HCT116 (cell line): ENCODE results near the gene MFRP. TPM values are rescaled to one million over a fixed set of nuclear protein-coding genes. Genes with fewer than 3 reads are reported as not detected.

Experiments
- ATAC-seq: fragments of 200-7000 bp; cut with Tn5 transposase; 2 replicates; pipeline ENCODE4 v1.9.1; 2020; ENCODE audit warnings: mild to moderate bottlenecking, moderate library complexity
- BruUV-seq: library from RNA; stranded (reverse); fragments of 400-500 nt; replicated peaks from 2 replicates; lab custom pipeline; 2021; lab: Mats Ljungman, UMichigan
- CTCF ChIA-PET: fragments of 300-600 bp; sonication (Branson Sonifier 250); formaldehyde crosslinking; loops from one replicate; lab custom pipeline; 2021; ENCODE audit warnings: antibody characterized with exemption; lab: Charles Lee
- POLR2A ChIA-PET: fragments of 300-600, 350-600 bp; sonication (Branson Sonifier 250); formaldehyde crosslinking; loops from one replicate; lab custom pipeline; 2021; ENCODE audit warnings: antibody characterized with exemption; lab: Charles Lee
- RAD21 ChIA-PET, 2 experiments: fragments of 300-600 bp; sonication (Branson Sonifier 250); formaldehyde crosslinking; loops; one replicate each; lab custom pipeline; 2023; ENCODE audit warnings: low total read pairs in 2 of 2; ENCODE audit not compliant: uncharacterized antibody in 2 of 2, unreplicated experiment in 2 of 2, low non-redundant PET in 1 of 2; lab: Charles Lee
- DNase-seq: peaks from one replicate; pipeline ENCODE4 v3.0.0-alpha.2; 2010; ENCODE audit warnings: low read depth, low spot score
- H2AFZ ChIP-seq: fragments of 200-600 bp; shearing (Covaris generic), sonication (generic); 2 replicates; pipeline ENCODE4 v1.6.1; 2017; ENCODE audit warnings: low read depth, mixed run types, mixed read lengths, antibody characterized with exemption, low read length; ENCODE audit not compliant: poor library complexity, severe bottlenecking
- H3K27ac ChIP-seq: 2 replicates; pipeline ENCODE4 v1.5.1; 2012; ENCODE audit warnings: low read depth, low read length
- H3K27me3 ChIP-seq: fragments of 200-600 bp; sonication (generic); 2 replicates; pipeline ENCODE4 v1.6.1; 2016; ENCODE audit warnings: mixed run types, low read length, mixed read lengths; ENCODE audit not compliant: insufficient read depth
- H3K36me3 ChIP-seq, 2 experiments: fragments of 200-500 bp in 1 of 2; fragments of 200-600 bp in 1 of 2; sonication (Bioruptor generic) in 1 of 2; sonication (generic) in 1 of 2; 2 replicates each; pipeline versions ENCODE4 v1.5.1 to v1.6.1; 2014 to 2016; ENCODE audit warnings: low read length in 2 of 2, inconsistent platforms in 1 of 2, mixed read lengths in 1 of 2, mixed run types in 1 of 2; ENCODE audit not compliant: insufficient read depth in 2 of 2, control insufficient read depth in 1 of 2
- H3K4me1 ChIP-seq, 2 experiments: fragments of 200-600 bp in 1 of 2; sonication (generic) in 1 of 2; 2 replicates each; pipeline versions ENCODE4 v1.5.1 to v1.6.1; 2012 to 2017; ENCODE audit warnings: low read length in 2 of 2, inconsistent platforms in 1 of 2, mild to moderate bottlenecking in 1 of 2, mixed read lengths in 1 of 2, mixed run types in 1 of 2, moderate library complexity in 1 of 2; ENCODE audit not compliant: insufficient read depth in 2 of 2, control insufficient read depth in 1 of 2
- H3K4me2 ChIP-seq: fragments of 200-600 bp; sonication (generic); 2 replicates; pipeline ENCODE4 v1.6.1; 2017; ENCODE audit warnings: mixed run types, low read length, mixed read lengths
- H3K4me3 ChIP-seq, 2 experiments: fragments of 200-600 bp in 1 of 2; sonication (generic) in 1 of 2; replicated peaks in 1 of 2; 2 replicates each; pipeline ENCODE4 v1.5.1; 2011 to 2016; ENCODE audit warnings: low read length in 2 of 2, control low read depth in 1 of 2, low read depth in 1 of 2, mild to moderate bottlenecking in 1 of 2, mixed read lengths in 1 of 2, mixed run types in 1 of 2
- H3K79me2 ChIP-seq: fragments of 200-600 bp; sonication (generic); 2 replicates; pipeline ENCODE4 v1.6.1; 2017; ENCODE audit warnings: mild to moderate bottlenecking, mixed run types, low read length, moderate library complexity, mixed read lengths; ENCODE audit not compliant: insufficient read depth
- H3K9ac ChIP-seq: fragments of 200-600 bp; sonication (generic); 2 replicates; pipeline ENCODE4 v1.6.1; 2016; ENCODE audit warnings: low read length, mixed read lengths
- H3K9me2 ChIP-seq: fragments of 200-600 bp; sonication (generic), shearing (Covaris generic); 2 replicates; pipeline ENCODE4 v1.6.1; 2017; ENCODE audit warnings: mixed run types, mild to moderate bottlenecking, moderate library complexity; ENCODE audit not compliant: insufficient read depth
- H3K9me3 ChIP-seq, 2 experiments: fragments of 200-500 bp in 1 of 2; fragments of 200-600 bp in 1 of 2; sonication (Bioruptor generic) in 1 of 2; sonication (generic) in 1 of 2; 2 replicates each; pipeline ENCODE4 v1.6.1; 2014 to 2017; ENCODE audit warnings: low read length in 2 of 2, mixed read lengths in 2 of 2, inconsistent platforms in 1 of 2, low read depth in 1 of 2, mild to moderate bottlenecking in 1 of 2, mixed run types in 1 of 2, moderate library complexity in 1 of 2; ENCODE audit not compliant: control insufficient read depth in 1 of 2, insufficient read depth in 1 of 2
- H4K20me1 ChIP-seq: fragments of 200-600 bp; sonication (generic), shearing (Covaris generic); 2 replicates; pipeline ENCODE4 v1.6.1; 2017; ENCODE audit warnings: mixed run types, mild to moderate bottlenecking, moderate library complexity; ENCODE audit not compliant: insufficient read depth
- CBX3 ChIP-seq: IDR thresholded peaks from 2 replicates; pipeline ENCODE4 v1.6.1; 2012; ENCODE audit warnings: low read depth
- ELF1 ChIP-seq: IDR thresholded peaks from 2 replicates; pipeline ENCODE4 v1.6.1; 2012; ENCODE audit warnings: low read depth, borderline replicate concordance
- intact Hi-C: fragments of 100-400 bp; cut with micrococcal nuclease; formaldehyde crosslinking; loops from 2 replicates; pipeline ENCODE4 v1.10.0; 2022
- total RNA-seq: library from RNA; stranded (reverse); gene quantifications from one replicate; pipeline ENCODE4 v1.2.1, GENCODE V29; 2021; ENCODE audit not compliant: unreplicated experiment
- TF ChIP-seq, protein P1 (sequence below), 3 experiments: fragments of 200-600 bp in 1 of 3; sonication (generic) in 1 of 3; IDR thresholded peaks in 2 of 3; conservative IDR thresholded peaks in 1 of 3; 2 replicates each; pipeline ENCODE4 v1.5.1; 2012 to 2017; ENCODE audit warnings: low read depth in 2 of 3, low read length in 2 of 3, antibody characterized with exemption in 1 of 3, borderline replicate concordance in 1 of 3, control low read depth in 1 of 3, mild to moderate bottlenecking in 1 of 3, mixed read lengths in 1 of 3, mixed run types in 1 of 3, moderate library complexity in 1 of 3; ENCODE audit not compliant: insufficient read depth in 1 of 3

MFRP gene
- total RNA-seq, 1 experiment from 2014 or later: not detected

DNA sequence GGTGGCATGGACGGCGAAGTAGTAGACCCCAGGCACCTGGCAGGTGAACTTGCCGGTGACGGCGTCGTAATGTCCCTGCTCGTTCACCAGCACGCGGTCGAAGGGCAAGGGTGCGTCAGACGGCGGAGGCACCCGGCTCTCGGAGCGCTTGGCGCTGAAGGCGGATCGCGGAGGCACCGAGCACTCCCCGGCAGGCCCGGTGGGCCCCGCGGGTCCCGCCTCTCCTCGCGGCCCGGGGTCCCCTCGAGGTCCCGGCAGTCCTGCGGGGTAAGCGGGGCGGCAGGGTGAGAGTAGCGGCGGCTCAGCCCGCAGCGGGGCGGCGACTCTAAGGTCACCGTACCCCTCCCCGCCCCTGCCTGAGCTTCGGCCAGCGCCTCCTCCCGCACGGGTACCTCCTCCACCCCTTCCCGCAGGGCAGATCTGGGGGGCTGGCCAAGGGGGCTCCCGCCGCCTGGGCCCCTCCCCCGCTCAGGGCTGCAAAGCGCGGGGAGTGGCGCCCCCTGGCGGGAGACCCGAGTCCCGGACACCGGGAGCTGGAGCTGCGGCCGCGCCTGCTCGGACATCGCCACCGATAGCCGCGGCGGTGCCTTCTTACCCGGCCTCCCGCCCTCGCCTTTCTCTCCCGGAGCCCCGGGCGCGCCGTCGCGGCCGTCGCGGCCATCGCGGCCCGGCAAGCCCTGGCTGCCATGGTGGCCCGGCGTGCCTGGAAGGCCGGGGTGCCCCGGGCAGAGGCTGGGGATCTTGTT, 6.7 kb downstream of the MFRP start:
- POLR2A ChIA-PET: no interaction called here
- peak overlapping the region; percentile 37; the same call in 1 of the 2 replicates for H3K27ac ChIP-seq
- no peaks in the 10 kb centered on the region for H3K9me2 ChIP-seq
- peak overlapping the region; percentile 20 to 56; a peak in 3 of 4 replicates for H3K4me3 ChIP-seq
- no peaks in the 10 kb centered on the region for H4K20me1 ChIP-seq
- DNase-seq (no peak), ATAC-seq (peak; percentile 66)
- no peaks in the 10 kb centered on the region for H3K9me3 ChIP-seq
- TF ChIP-seq ELF1 (no peak), CBX3 (no peak)
- TF ChIP-seq, protein P1, sequence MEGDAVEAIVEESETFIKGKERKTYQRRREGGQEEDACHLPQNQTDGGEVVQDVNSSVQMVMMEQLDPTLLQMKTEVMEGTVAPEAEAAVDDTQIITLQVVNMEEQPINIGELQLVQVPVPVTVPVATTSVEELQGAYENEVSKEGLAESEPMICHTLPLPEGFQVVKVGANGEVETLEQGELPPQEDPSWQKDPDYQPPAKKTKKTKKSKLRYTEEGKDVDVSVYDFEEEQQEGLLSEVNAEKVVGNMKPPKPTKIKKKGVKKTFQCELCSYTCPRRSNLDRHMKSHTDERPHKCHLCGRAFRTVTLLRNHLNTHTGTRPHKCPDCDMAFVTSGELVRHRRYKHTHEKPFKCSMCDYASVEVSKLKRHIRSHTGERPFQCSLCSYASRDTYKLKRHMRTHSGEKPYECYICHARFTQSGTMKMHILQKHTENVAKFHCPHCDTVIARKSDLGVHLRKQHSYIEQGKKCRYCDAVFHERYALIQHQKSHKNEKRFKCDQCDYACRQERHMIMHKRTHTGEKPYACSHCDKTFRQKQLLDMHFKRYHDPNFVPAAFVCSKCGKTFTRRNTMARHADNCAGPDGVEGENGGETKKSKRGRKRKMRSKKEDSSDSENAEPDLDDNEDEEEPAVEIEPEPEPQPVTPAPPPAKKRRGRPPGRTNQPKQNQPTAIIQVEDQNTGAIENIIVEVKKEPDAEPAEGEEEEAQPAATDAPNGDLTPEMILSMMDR (IDR thresholded peaks at IDR 0.05 in 2 of 3, conservative IDR thresholded peaks at IDR 0.05 in 1 of 3; ENCODE audit: borderline replicate concordance in 1 of 3, insufficient read depth in 1 of 3, low read depth in 2 of 3, low read length in 2 of 3): peak; percentile 58 to 87 (median 82); a peak in 5 of 6 replicates
- TF ChIP-seq, all 23 proteins: peak for 1
- Histone ChIP-seq H3K27me3 (no peaks in the 10 kb centered on the region), H2AFZ (no peak overlapping the region), H3K4me1 (peaks cover 4 to 44% of the 10 kb centered on the region in 2 experiments; a peak in 3 of 4 replicates), H3K9ac (peak overlapping the region; percentile 57), H3K79me2 (peaks cover 26% of the 10 kb centered on the region), H3K36me3 (peaks cover 0 to 12% of the 10 kb centered on the region in 2 experiments; a peak in 2 of 4 replicates), H3K4me2 (peak overlapping the region; percentile 85)
- ChIA-PET CTCF (interaction anchor here (0.6 to 3.9 kb wide), 28 partner anchors 8 to 928 kb away, joined by 3 to 68 read pairs (median 4); partner anchors contain the start of genes CBL, DPAGT1, MCAM and USP2), RAD21 (interaction anchor here in 1 of 2 experiments (0.6 kb wide), 1 partner anchor 16 kb away, joined by 3 read pairs; no protein-coding TSS in a partner anchor)
- no TSS peak for BruUV-seq
- intact Hi-C loops: no loop called here
